Measurements from ENCODE around the gene NKX3-2.

DNA sequence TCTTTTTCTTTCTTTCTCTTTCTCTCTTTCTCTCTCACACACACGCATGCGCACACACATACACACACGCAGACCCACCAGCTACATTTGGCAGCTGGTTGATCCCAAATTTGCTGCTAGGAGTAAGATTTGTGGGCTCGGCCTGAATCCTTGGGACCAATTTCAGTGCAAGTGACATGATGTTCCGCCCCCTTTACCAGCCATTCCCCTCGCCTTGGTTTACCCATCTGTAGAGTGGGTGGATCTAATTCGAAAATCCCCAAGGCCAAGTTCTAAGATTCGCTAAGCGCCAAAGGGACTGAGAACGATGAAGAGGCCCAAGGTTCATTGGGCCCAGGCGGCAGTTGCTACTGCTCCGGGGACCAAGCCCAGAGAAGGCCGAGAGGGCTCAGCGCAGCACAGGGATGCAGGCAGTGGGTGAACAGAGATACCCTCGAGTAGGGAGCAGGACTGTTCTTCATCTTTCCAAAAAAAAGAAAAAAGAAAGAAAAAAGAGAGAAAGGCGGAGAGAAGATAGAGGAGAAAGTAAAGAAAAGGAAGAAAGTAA, 5.8 kb downstream of the NKX3-2 start:
- TF ChIP-seq EZH2 (IDR thresholded peaks at IDR 0.05): no peak
- no peak for TF ChIP-seq POLR2AphosphoS5 (IDR thresholded peaks at IDR 0.05; ENCODE audit: borderline replicate concordance, low read depth, low read length)
- no peak for TF ChIP-seq FOXP2 (optimal IDR thresholded peaks at IDR 0.05; ENCODE audit: control extremely low read depth, extremely low read length, insufficient read depth)
